Measurements from ENCODE around the gene STPG2. TPM values are rescaled to one million over a fixed set of nuclear protein-coding genes. Genes with fewer than 3 reads are reported as not detected.

STPG2 gene
- not detected for polyA plus RNA-seq (2012; ENCODE audit: insufficient read depth, insufficient read length, low read depth)

DNA sequence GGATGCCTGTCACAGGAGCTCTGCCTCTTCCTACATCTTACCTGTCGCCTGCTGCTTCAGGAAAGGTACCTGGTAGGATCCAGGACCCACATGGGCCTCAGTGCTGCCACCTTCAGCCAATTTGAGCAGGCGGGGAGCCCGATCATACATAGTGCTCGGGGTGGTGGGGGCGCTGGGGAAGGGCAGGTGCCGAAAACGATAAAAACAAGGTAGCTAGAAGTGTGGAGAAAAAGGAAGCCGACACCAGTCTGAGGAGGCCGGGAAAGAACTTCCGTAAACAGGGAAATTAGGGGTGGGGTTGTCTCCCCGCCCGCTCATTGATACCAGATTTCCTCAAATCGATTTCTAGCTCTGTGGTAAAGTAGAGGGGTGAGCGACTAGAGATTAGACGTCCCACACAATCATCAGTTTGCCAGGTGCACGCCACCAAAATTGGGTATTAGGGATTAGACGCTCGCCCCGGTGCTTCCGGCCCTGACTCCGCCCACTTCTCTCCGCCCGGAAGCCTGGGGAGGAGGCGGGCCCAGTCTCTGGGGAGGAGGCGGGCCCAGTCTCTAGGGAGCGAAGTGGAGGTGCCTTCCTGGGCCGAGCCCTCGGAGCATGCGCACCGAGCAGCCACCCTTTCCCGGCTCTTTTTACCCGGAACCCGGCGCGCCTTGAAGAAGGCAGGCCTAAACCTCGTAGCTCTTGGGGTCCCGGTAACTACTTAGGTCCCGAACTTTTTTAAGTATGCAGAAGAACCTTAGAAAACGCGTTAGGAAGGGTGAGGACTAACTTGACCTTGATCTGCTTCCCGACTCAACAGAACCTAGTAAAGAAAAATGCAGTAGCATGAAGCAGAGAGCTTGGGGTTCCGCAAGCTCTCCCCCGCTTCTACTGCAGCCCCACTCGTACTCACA, at the start of gene STPG2:
Gene STPG2 (minus strand): TSS at position 476 of the 899 bp plus-strand sequence.
- DNase-seq, result peak; percentile 95
- TF ChIP-seq, protein P1, sequence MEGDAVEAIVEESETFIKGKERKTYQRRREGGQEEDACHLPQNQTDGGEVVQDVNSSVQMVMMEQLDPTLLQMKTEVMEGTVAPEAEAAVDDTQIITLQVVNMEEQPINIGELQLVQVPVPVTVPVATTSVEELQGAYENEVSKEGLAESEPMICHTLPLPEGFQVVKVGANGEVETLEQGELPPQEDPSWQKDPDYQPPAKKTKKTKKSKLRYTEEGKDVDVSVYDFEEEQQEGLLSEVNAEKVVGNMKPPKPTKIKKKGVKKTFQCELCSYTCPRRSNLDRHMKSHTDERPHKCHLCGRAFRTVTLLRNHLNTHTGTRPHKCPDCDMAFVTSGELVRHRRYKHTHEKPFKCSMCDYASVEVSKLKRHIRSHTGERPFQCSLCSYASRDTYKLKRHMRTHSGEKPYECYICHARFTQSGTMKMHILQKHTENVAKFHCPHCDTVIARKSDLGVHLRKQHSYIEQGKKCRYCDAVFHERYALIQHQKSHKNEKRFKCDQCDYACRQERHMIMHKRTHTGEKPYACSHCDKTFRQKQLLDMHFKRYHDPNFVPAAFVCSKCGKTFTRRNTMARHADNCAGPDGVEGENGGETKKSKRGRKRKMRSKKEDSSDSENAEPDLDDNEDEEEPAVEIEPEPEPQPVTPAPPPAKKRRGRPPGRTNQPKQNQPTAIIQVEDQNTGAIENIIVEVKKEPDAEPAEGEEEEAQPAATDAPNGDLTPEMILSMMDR (IDR thresholded peaks at IDR 0.05; ENCODE audit: low read depth, low read length), result peak; percentile 50
- Histone ChIP-seq H3K9me3 (no peaks in the 10 kb centered on the region), H3K27me3 (peaks cover 12% of the 10 kb centered on the region; the same call in 1 of the 2 replicates), H3K4me3 (ENCODE audit: low read depth, low read length) (peak within 1 kb of the TSS; percentile 82), H3K36me3 (no peaks in the 10 kb centered on the region), H3K4me1 (peaks cover 4% of the 10 kb centered on the region)

DNA sequence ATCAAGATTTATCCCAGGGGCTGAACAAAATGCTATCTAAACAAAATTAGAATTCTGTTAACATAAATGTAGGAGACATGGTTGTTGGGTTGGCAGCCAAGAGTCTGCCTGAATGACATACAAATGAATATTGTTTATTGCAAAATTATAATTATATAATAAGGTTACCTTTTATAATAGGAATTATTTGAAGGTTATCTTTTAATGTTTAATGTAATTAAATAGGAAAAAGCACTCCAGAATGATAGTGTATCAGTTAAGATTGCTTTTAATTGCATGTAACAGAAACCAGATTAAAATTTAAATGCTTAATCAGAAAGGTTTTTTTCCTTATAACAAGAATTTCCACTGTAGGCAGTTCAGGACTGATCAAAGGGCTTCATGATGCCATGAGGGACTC, 42.0 kb upstream of the STPG2 start:
- Histone ChIP-seq H3K4me3 (ENCODE audit: low read depth, low read length) (no peak overlapping the region), H3K4me1 (peaks cover 10% of the 10 kb centered on the region), H3K27me3 (no peaks in the 10 kb centered on the region), H3K9me3 (no peaks in the 10 kb centered on the region; the same call in none of the 2 replicates), H3K36me3 (no peaks in the 10 kb centered on the region)
- TF ChIP-seq, protein P1 (IDR thresholded peaks at IDR 0.05; ENCODE audit: low read depth, low read length), result no peak
- DNase-seq, result peak; percentile 24

DNA sequence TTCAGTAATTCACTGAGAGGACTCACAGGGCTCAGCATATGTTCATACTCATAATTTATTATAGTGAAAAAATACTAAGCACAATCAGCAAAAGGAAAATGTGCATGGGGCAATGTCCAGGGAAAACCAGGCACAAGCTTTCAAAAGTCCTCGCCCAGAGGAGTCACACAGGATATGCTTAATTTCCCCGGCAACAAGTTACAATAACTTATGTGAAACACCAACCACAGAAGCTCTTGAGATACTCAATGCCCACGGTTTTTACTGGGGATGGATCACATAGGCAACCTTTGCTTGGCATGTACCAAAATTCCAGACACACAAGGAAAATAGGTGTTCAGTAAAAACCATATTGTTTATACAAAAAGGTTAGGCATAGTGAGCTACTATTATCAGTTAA, 38.5 kb upstream of the STPG2 start:
- Histone ChIP-seq H3K9me3 (no peaks in the 10 kb centered on the region), H3K4me1 (peaks cover 19% of the 10 kb centered on the region), H3K27me3 (no peaks in the 10 kb centered on the region), H3K36me3 (no peaks in the 10 kb centered on the region), H3K4me3 (ENCODE audit: low read depth, low read length) (no peak overlapping the region)
- no peak for DNase-seq
- TF ChIP-seq, protein P1 (IDR thresholded peaks at IDR 0.05; ENCODE audit: low read depth, low read length), result no peak

DNA sequence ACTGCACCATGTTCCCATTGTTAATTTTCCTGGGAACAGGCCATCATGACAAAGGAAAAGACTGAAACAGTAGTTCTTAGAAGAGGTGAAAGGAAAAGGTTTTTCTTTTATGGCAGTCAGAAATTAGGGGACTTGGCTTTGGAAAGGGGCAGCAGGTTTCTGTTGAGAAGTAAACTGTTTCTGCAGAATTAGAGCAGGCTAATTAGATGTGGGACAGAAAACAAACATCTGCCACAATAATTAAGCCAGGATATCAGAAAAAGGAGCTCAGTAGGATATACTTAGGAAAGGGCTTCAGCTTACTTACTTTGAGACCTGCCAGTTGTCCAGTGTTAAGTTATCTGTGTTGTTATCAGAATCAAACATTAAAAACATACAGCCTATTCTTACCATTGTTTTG, 36.7 kb upstream of the STPG2 start:
- H3K27me3 ChIP-seq, result no peaks in the 10 kb centered on the region
- no peak for DNase-seq
- no peaks in the 10 kb centered on the region for H3K36me3 ChIP-seq
- TF ChIP-seq, protein P1 (IDR thresholded peaks at IDR 0.05; ENCODE audit: low read depth, low read length), result no peak
- H3K4me3 ChIP-seq (ENCODE audit: low read depth, low read length), result no peak overlapping the region
- H3K9me3 ChIP-seq, result no peaks in the 10 kb centered on the region
- peaks cover 11% of the 10 kb centered on the region for H3K4me1 ChIP-seq

DNA sequence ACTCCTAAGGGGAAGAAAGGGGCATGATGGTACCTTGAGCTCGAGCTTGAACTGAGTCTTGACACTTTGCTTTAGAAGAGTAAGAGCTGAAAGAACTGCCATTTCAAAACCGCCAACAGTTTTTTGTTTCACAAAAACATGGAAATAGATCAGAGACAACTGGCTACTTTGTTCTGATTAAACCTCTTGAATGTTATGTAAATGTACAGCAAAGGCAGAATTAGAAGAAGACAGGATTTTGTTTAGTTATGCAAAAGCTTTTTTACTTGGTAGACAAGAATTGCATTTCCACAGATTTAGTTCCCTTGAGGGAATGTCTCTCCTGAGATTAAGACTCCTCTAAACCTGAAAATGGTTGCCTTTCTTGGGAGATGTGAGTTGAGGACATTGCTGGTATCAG, 33.3 kb upstream of the STPG2 start:
- H3K9me3 ChIP-seq, result no peaks in the 10 kb centered on the region
- TF ChIP-seq, protein P1 (IDR thresholded peaks at IDR 0.05; ENCODE audit: low read depth, low read length), result no peak
- peaks cover 9% of the 10 kb centered on the region for H3K4me1 ChIP-seq
- no peak overlapping the region for H3K4me3 ChIP-seq (ENCODE audit: low read depth, low read length)
- no peak for DNase-seq
- H3K27me3 ChIP-seq, result no peaks in the 10 kb centered on the region
- H3K36me3 ChIP-seq, result no peaks in the 10 kb centered on the region

DNA sequence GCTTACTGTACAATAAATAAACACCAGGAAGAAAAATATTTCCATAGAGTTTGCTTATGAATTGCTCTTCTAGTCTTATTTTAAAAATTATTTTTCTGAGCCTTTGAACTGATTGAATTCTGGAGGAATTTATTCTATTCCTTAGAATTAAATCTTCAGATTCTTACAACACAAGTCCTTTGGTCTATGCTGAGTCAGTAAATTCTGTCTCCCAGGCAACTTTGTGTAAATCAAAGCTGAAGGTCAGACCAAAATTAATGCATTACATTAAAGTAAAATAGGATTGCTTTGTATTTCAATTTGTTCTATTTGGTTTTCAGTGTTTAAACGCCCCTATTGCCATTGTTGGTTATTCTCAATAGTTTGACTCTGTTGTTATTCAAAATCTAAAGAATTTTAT, 26.8 kb upstream of the STPG2 start:
- H3K9me3 ChIP-seq, result no peaks in the 10 kb centered on the region
- H3K4me3 ChIP-seq (ENCODE audit: low read depth, low read length), result no peak overlapping the region

More for the DNA sequence above, 26.8 kb upstream of the STPG2 start:
- H3K27me3 ChIP-seq, result no peaks in the 10 kb centered on the region
- H3K36me3 ChIP-seq, result no peaks in the 10 kb centered on the region
- H3K4me1 ChIP-seq, result no peaks in the 10 kb centered on the region
- TF ChIP-seq, protein P1 (IDR thresholded peaks at IDR 0.05; ENCODE audit: low read depth, low read length), result no peak
- DNase-seq, result no peak
